Activated CD4-positive, alpha-beta T cell treated with anti-CD3 and anti-CD28 coated beads, Interleukin-10, Interleukin-2, amounts not matched to agents 100 ng/mL and 50 ng/mL, durations not matched to agents 16 hours and 8 hours (primary cell): ENCODE data around the gene NUBPL.
A peak's percentile ranks its signal among the peaks of the same experiment; 100 is the strongest.
"Not testable (repeated sequence)": the region's sequence is repeated elsewhere in the genome, so short reads cannot be mapped to it uniquely, and the experiment has no call there.

ENCODE experiments used
- DNase-seq: peaks from one replicate; pipeline ENCODE4 v3.0.0-alpha.2; 2020

NUBPL gene

GRCh38 chr14:31749275-31749674 lies 188.1 kb downstream of the NUBPL start:
- DNase-seq: no peak

GRCh38 chr14:31751047-31751446 lies 189.8 kb downstream of the NUBPL start:
- not testable (repeated sequence) for DNase-seq

GRCh38 chr14:31752867-31753661 lies 191.9 kb downstream of the NUBPL start:
- peak; percentile 52 for DNase-seq

- DNase-seq: no peak
Measured at GRCh38 chr14:31758941-31759340, 197.7 kb downstream of the NUBPL start.

- DNase-seq: no peak
Measured at GRCh38 chr14:31760277-31760676, 199.1 kb downstream of the NUBPL start.

DNA sequence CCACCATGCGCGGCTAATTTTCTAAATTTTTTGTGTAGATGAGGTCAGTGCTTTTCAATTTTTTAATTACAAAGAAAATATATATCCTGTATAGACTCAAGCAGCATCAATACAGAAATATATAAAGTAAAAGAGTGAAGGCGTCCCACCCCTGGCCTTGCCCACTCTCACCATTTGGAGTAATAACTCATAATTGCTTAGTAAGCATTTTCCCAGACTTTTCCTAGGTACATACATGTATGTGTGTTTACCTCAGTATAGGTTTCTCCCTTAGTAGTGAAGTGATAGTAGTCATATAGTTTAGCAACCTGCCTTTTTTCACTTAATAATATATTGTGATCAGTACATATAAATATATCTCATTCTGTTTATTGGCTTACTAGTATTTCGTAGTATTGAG lies 200.1 kb downstream of the NUBPL start:
- DNase-seq: no peak

- no peak for DNase-seq
Measured at GRCh38 chr14:31763041-31763440, 201.8 kb downstream of the NUBPL start.

GRCh38 chr14:31766315-31766892 lies 205.2 kb downstream of the NUBPL start:
- no peak for DNase-seq

DNA sequence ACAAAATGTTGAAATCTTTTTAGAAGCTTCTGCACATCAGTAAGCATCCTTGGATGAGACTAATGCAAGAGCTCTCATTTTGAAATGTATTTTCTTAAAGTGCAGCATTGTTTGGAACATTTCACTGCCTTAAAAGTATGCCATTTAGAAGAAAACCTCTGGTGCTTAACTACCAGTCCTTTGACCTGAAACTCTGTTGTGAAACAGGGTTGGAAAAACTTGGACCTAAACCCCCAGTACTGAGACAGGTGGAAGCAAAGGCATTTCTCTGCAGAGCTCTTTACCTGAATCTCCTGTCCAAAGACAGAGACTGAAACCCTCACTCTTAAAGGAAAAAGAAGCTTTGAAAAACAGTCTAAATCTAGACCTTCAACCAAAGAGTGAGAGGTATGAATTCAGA lies 207.2 kb downstream of the NUBPL start:
- DNase-seq: no peak

GRCh38 chr14:31770271-31770670 lies 209.1 kb downstream of the NUBPL start:
- DNase-seq: no peak

GRCh38 chr14:31774567-31774966 lies 213.4 kb downstream of the NUBPL start:
- no peak for DNase-seq

DNA sequence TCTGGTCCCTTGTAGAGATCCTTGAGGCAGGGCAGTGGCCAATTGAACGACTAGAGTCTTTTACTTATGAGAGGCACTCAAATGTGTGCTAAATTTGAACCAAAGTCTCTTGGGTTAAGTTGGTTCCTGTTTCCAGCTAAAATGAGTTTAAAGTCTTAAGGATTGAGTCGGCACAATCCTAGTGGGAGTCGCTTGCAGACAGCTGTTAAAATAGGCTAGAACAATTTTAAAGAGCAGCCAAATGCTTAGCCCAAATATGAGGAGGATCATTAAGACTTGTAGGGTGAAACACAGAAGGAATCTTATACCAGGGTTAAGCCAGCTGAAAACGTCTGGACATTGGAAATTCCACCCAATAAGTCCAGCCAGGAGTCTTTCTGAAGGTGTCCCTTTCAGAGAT lies 216.1 kb downstream of the NUBPL start:
- no peak for DNase-seq

GRCh38 chr14:31781578-31781977 lies 220.4 kb downstream of the NUBPL start:
- no peak for DNase-seq

DNA sequence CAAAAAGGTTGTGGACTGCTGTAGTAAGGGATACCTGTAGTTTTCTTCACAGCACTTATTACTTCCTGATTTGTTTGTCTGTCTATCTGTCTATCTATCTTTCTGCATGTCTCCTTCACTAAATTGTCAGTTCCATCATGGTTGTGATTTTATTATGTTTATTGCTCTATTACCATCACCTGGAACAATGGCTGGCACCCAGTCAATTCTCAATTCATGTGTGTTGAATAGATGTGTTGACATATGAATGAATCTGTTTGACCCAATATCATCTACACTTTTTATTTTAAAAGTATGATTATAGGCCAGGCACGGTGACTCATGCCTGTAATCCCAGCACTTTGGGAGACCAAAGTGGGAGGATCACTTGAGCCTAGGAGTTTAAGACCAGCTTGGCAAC lies 224.4 kb downstream of the NUBPL start:
- no peak for DNase-seq

DNA sequence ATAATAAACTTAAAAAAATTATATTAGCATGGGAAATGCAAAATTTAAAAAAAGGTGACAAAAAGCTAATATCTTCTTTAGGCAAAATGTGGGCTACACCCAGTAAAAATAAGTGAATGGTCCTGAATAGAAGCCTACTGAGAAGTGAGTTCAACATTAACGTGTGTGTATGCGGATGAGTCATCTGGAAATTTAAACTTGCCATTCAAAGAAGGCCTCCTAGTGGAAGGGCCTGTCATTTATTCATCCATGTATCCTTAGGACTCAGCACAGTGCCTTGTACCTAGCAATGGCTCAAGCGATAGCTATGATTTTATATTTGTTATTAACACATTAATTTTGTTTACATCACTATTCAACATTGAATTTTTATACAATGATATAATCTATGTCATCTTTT lies 226.2 kb downstream of the NUBPL start:
- DNase-seq: no peak

DNA sequence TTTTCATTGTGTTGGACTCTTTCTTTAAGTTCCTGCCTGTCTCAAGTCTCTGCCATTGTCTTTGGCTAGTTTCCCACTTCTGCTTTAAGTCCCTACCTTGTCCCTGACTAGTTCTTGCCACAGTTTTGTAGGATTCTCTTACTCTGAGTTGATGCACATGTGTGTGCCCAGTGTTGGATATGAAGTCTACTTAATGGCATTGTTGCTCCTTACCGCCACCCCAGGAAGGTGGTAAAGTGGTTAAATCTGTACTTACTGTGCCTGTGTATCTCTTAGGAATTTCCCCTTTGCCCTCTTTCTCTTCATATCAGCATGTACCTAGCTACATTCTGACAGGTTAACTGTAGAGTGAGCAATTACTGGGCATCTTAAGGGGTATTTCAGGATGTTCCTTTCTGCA lies 227.1 kb downstream of the NUBPL start:
- DNase-seq: no peak

GRCh38 chr14:31792726-31793125 lies 231.5 kb downstream of the NUBPL start:
- no peak for DNase-seq

- DNase-seq: not testable (repeated sequence)
Measured at GRCh38 chr14:31797946-31798345, 236.7 kb downstream of the NUBPL start.

DNA sequence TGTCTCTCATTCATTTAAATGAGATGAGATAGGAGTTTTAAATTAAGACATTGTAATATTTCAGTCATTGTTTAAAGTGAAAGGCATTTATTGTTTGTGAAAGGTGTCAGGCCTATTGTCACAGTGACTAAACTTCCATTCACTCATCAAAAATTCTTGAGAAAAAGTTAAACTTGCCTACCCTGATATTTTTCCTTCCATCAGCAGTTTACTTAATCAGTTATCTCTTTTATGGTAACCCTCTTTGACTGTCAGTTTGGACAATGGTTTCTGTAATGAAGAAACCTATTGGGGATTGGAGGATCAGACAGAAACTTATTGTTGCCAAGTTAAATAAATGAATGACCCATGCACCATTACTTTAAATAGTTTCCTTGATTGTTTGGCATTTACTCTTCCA lies 241.6 kb downstream of the NUBPL start:
- DNase-seq: no peak

DNA sequence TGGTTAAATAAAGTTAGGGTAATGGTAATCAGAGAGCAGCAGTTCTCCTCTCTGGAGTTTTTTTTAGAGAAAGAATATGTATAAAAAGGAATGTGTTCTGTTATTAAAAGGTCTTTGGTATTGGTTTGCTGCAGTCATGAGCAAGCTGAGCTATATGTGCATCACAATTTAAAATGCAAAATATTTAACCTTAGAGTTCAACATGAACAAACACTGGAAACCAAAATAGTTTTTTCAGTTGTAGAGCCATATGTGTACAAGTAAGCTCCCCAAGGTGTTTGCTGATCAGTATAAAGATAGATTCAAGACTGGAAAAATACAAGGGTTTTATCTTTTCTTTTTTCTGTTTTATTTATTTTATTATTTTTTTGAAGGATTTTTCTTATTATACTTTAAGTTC lies 245.0 kb downstream of the NUBPL start:
- no peak for DNase-seq

DNA sequence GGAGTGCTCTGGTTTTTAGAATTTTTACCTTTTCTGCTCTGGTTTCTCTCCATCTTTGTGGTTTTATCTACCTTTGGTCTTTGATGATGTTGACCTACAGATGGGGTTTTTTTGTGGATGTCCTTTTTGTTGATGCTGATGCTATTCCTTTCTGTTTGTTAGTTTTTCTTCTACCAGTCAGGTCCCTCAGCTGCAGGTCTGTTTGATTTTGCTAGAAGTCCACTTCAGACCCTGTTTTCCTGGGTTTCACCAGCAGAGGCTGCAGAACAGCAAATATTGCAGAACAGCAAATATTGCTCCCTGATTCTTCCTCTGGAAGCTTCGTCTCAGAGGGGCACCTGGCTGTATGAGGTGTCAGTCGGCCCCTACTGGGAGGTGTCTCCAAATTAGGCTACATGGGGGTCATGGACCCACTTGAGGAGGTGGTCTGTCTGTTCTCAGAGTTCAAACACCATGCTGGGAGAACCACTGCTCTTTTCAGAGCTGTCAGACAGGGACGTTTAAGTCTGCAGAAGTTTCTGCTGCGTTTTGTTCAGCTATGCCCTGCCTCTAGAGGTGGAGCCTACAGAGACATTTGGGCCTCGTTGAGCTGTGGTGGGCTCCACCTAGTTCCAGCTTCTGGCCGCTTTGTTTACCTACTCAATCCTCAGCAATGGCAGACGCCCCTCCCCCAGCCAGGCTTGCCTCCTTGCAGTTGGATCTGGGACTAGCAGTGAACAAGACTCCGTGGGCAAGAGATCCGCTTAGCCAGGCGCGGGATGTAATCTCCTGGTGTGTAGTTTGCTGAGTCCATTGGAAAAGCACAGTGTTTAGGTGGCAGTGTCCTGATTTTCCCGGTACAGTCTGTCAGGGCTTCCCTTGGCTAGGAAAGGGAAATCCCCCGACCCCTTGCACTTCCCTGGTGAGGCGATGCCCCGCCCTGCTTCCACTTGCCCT lies 250.8 kb downstream of the NUBPL start:
- DNase-seq: not testable (repeated sequence)

DNA sequence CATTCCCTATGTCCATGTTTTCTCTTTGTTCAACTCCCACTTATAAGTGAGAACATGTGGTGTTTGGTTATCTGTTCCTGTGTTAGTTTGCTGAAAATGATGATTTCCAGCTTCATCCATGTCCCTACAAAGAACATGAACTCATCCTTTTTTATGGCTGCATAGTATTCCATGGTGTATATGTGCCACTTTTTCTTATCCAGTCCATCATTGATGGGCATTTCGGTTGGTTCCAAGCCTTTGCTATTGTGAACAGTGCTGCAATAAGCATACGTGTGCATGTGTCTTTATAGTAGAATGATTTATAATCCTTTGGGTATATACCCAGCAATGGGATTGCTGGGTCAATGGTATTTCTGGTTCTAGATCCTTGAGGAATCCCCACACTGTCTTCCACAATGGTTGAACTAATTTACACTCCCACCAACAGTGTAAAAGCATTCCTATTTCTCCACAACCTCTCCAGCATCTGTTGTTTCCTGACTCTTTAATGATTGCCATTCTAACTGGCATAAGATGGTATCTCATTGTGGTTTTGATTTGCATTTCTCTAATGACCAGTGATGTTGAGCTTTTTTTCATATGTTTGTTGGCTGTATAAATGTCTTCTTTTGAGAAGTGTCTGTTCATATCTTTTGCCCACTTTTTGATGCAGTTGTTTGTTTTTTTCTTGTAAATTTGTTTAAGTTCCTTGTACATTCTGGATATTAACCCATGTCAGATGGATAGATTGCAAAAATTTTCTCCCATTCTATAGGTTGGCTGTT lies 252.7 kb downstream of the NUBPL start:
- DNase-seq: not testable (repeated sequence)

DNA sequence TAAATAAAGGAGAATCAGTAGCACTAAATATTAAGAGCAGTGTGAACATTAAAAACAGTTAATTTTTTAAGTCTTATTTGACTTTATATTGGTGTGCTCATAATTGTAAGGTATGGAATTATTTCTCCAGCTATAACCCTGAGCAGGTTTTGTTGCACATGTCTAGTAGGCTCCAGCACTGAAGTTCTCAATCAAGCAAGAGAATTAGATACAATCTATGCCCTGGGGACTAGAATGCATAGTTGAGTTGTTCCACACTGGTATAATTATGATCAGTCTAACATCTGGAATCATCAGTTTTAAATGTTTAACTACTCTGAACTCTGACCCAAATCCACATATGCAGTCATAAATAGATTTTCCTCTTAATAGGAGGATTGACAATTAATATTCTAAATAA lies 258.1 kb downstream of the NUBPL start:
- no peak for DNase-seq
